Measurements from ENCODE around the gene RMRP. TPM values are rescaled to one million over a fixed set of nuclear protein-coding genes. Genes with fewer than 3 reads are reported as not detected.
A peak's percentile ranks its signal among the peaks of the same experiment; 100 is the strongest.

The RMRP gene
- total RNA-seq, 1 donor from 2014 or later = 8,462 TPM

DNA sequence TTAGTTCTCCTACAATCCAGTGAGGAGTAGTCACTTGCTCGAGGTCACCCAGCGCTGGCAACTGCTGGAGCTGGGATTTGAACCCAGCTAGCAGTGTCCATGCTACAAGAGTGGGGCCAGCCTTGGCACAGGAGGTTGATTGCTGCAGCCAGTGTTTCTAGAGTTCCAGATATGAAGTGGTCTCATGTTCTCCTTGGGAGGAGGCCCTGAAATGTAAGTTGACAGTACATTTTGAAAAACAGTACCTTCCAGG lies 1.1 kb upstream of the RMRP start:
- H3K4me1 ChIP-seq = peaks cover 18% of the 10 kb centered on the region
- peaks cover 0 to 11% of the 10 kb centered on the region in 2 donors for H3K36me3 ChIP-seq
- no peaks in the 10 kb centered on the region for H3K9me3 ChIP-seq
- intact Hi-C loops (cut with DNase I) = loop anchor here (2.0 to 10.0 kb wide), 3 partner anchors 33 to 156 kb away; partner anchors contain the start of genes HINT2 and SPAG8
- H3K27me3 ChIP-seq = no peaks in the 10 kb centered on the region
- peak overlapping the region; percentile 84 to 97 for H3K4me3 ChIP-seq
- no peak for TF ChIP-seq POLR2A (IDR thresholded peaks at IDR 0.05)
- no peak for TF ChIP-seq POLR2AphosphoS5 (IDR thresholded peaks at IDR 0.05; ENCODE audit: insufficient read depth in 1 of 2, low read depth in 1 of 2)
- TF ChIP-seq, protein P1, sequence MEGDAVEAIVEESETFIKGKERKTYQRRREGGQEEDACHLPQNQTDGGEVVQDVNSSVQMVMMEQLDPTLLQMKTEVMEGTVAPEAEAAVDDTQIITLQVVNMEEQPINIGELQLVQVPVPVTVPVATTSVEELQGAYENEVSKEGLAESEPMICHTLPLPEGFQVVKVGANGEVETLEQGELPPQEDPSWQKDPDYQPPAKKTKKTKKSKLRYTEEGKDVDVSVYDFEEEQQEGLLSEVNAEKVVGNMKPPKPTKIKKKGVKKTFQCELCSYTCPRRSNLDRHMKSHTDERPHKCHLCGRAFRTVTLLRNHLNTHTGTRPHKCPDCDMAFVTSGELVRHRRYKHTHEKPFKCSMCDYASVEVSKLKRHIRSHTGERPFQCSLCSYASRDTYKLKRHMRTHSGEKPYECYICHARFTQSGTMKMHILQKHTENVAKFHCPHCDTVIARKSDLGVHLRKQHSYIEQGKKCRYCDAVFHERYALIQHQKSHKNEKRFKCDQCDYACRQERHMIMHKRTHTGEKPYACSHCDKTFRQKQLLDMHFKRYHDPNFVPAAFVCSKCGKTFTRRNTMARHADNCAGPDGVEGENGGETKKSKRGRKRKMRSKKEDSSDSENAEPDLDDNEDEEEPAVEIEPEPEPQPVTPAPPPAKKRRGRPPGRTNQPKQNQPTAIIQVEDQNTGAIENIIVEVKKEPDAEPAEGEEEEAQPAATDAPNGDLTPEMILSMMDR (IDR thresholded peaks at IDR 0.05) = no peak
- DNase-seq (ENCODE audit: extremely low spot score in 2 of 2) = no peak
- peak overlapping the region; percentile 96 for H3K27ac ChIP-seq

DNA sequence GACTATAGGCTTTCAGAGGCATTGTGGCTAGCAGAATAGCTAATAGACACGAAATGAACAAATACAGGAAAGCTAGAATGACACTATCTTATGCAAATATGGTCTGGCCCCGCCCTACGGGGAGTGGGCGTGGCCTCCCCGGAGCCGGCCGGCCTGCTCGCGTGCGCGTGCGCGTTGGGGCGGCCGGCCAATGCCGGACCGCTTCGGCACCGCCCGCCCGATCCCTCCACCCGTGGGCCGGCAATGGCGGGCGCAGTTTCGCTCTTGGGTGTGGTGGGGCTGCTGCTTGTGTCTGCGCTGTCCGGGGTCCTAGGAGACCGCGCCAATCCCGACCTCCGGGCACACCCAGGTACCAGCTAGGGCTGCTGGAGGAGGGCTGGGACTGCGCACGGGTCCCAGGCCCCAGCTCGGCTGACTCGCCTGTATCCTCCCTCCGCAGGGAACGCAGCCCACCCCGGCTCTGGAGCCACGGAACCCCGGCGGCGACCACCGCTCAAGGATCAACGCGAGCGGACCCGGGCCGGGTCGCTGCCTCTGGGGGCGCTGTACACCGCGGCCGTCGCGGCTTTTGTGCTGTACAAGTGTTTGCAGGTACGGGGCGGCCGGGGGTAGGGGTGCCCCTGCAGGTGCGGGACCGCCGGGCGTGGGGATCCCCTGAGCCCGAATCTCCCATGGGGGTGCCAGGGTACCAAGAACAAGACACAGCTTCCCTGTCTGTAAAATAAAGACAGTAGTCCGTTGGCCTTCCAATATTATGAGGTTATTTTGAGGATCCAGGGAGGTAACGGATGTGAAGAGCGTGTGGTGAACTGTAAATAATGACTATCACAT lies 533 bp upstream of the RMRP start, which contains the start of gene CCDC107:
Gene CCDC107 (plus strand): TSS at position 156 of the 831 bp plus-strand sequence. CDS start 88 bp downstream, at position 244.
- H3K36me3 ChIP-seq = peaks cover 0 to 11% of the 10 kb centered on the region in 2 donors
- peak within 1 kb of the TSS; percentile 84 to 97 for H3K4me3 ChIP-seq
- H3K27me3 ChIP-seq = no peaks in the 10 kb centered on the region
- no peaks in the 10 kb centered on the region for H3K9me3 ChIP-seq
- intact Hi-C loops (cut with DNase I) = loop anchor here (2.0 to 10.0 kb wide), 3 partner anchors 34 to 156 kb away; partner anchors contain the start of genes HINT2 and SPAG8
- DNase-seq (ENCODE audit: extremely low spot score in 2 of 2) = no peak
- TF ChIP-seq, protein P1 (IDR thresholded peaks at IDR 0.05) = peak in 2 of 3 experiments; percentile 31 to 63
- TF ChIP-seq POLR2A (IDR thresholded peaks at IDR 0.05) (peak; percentile 83 to 96), POLR2AphosphoS5 (IDR thresholded peaks at IDR 0.05; ENCODE audit: insufficient read depth in 1 of 2, low read depth in 1 of 2) (peak in 1 of 2 donors; percentile 64)
- peak within 1 kb of the TSS; percentile 96 for H3K27ac ChIP-seq
- peaks cover 18% of the 10 kb centered on the region for H3K4me1 ChIP-seq

DNA sequence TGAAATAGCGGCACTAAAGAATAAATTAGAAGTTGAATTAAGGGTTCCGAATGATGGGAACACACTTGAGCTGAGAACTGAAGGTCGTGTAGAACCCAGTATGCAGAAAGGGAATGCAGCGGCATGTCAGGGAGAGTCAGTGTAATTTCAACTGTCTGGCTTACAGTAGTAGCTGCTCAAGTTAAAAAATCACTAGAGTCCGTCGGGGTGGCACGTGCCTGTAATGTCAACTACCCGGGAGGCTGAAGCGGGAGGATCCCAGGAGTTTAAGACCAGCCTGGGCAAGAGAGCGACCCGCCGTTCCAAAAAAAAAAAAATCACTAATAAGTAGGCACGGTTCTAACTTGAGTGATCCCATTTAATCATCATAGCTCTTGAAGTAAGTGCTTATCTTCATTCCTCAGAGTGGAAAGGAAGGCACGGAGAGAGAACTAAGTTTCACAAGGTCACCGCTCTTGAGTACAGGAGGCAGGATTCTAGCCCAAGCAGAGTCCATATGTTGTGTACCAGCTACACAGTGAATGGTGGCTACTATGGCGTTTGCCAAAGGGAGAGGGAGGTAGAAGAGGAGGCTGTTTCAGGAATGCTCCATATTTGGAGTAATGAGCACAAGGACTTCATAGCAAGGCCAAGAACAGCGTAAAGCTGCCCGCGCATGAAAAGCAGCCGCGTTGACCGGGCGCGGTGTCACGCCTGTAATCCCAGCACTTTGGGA lies 831 bp downstream of the RMRP start:
- Histone ChIP-seq H3K9me3 (no peaks in the 10 kb centered on the region), H3K27ac (peak overlapping the region; percentile 96), H3K4me1 (peaks cover 18% of the 10 kb centered on the region), H3K27me3 (no peaks in the 10 kb centered on the region), H3K4me3 (peak overlapping the region; percentile 47 to 97), H3K36me3 (peaks cover 0 to 11% of the 10 kb centered on the region in 2 donors)
- no peak for DNase-seq (ENCODE audit: extremely low spot score in 2 of 2)
- TF ChIP-seq POLR2A (IDR thresholded peaks at IDR 0.05) (no peak), POLR2AphosphoS5 (IDR thresholded peaks at IDR 0.05; ENCODE audit: insufficient read depth in 1 of 2, low read depth in 1 of 2) (no peak)
- TF ChIP-seq, protein P1 (IDR thresholded peaks at IDR 0.05) = no peak
- intact Hi-C loops (cut with DNase I) = loop anchor here (5.0 to 10.0 kb wide), 2 partner anchors 35 to 158 kb away; partner anchors contain the start of genes HINT2 and SPAG8

DNA sequence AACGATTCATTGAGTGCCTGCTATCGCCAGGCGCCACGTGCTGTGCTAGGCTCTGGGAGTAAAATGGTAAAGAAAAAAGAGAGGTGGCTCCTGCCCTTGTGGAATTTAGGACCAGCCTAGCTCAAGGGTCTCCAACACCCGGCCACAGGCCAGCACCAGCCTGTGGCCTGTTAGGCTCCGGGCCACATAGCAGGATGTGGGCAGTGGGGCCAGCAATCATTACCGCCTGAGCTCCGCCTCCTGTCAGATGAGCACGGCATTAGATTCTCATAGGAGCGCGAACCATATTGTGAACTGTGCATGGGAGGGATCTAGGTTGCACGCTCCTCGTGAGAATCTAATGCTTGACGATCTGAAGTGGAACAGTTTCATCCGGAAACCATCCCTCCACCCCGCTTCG lies 1.5 kb downstream of the RMRP start:
- no peak overlapping the region for H3K4me3 ChIP-seq
- no peak for DNase-seq (ENCODE audit: extremely low spot score in 2 of 2)
- peaks cover 0 to 11% of the 10 kb centered on the region in 2 donors for H3K36me3 ChIP-seq
- no peaks in the 10 kb centered on the region for H3K27me3 ChIP-seq
- intact Hi-C loops (cut with DNase I) = loop anchor here (5.0 to 10.0 kb wide), 2 partner anchors 36 to 158 kb away; partner anchors contain the start of genes HINT2 and SPAG8
- TF ChIP-seq POLR2A (IDR thresholded peaks at IDR 0.05) (no peak), POLR2AphosphoS5 (IDR thresholded peaks at IDR 0.05; ENCODE audit: insufficient read depth in 1 of 2, low read depth in 1 of 2) (no peak)
- TF ChIP-seq, protein P1 (IDR thresholded peaks at IDR 0.05) = no peak
- no peaks in the 10 kb centered on the region for H3K9me3 ChIP-seq
- H3K27ac ChIP-seq = no peak overlapping the region
- peaks cover 18% of the 10 kb centered on the region for H3K4me1 ChIP-seq

All from vagina (tissue), 2 donors.